GM12892 (cell line): ENCODE data around the gene INS.

Source experiments
- POLR2A ChIP-seq: IDR thresholded peaks from 2 replicates; pipeline ENCODE4 v1.6.1; 2011; ENCODE audit warnings: low read depth, low read length, control low read depth
- POLR2AphosphoS5 ChIP-seq: IDR thresholded peaks from 2 replicates; pipeline ENCODE4 v1.6.1; 2011; ENCODE audit warnings: low read depth, low read length, control low read depth

- TF ChIP-seq POLR2A (no peak), POLR2AphosphoS5 (no peak)
These were observed 12.8 kb upstream of the INS start for GRCh38 chr11:2173761-2174160.
